Neuron (in vitro differentiated cells): Measurements from ENCODE around the gene TMEM8B.

Experiments used
- H2AFZ ChIP-seq: one replicate; pipeline ENCODE4 v1.6.1; 2013; ENCODE audit warnings: low read depth, mild to moderate bottlenecking, inconsistent platforms, low read length, moderate library complexity
- H3K27me3 ChIP-seq: one replicate; pipeline ENCODE4 v1.6.1; 2013; ENCODE audit warnings: low read length; ENCODE audit not compliant: insufficient read depth
- H3K36me3 ChIP-seq: one replicate; pipeline ENCODE4 v1.6.1; 2013; ENCODE audit warnings: low read length; ENCODE audit not compliant: insufficient read depth
- H3K4me1 ChIP-seq: one replicate; pipeline ENCODE4 v1.6.1; 2013; ENCODE audit warnings: low read length; ENCODE audit not compliant: insufficient read depth
- H3K4me3 ChIP-seq: 2 replicates; pipeline ENCODE4 v1.5.1; 2013; ENCODE audit warnings: mild to moderate bottlenecking, low read length, moderate library complexity
- H3K9me3 ChIP-seq: one replicate; pipeline ENCODE4 v1.6.1; 2013; ENCODE audit warnings: low read length

Gene TMEM8B

DNA sequence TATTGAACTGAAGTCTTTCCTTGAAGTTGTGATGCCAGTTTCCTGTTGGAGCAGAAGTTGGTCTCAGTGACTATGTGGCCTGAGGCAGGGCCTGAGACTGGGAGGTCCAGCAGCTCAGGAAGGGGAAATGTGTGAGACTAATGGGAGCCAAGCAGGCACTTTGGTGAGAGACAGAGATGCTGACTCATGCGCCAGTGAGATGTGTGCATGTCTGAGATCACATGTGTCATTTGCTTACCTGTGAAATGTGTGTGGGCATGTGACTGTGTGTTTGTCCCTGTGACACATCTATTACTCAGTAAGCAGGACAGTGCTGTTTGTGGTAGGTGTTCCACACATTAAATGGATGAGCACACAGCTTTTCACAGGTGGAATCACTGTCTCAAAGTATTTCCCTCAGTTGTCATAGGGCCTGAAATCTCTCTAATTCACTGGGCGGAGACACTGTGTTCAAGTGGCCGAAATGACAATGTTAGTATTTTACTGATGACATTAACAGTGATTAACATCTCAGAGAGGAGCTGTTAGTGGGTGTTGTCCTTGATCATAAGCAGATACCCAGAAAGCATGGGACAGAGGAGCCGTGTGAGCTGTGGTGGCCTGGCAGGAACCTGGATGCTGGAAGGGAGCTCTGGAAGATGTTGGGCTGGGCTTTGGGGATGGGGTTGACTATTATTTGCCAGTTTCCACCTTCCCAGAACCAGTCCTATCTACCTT is 30.2 kb upstream of the TMEM8B start:
- H3K9me3 ChIP-seq = no peaks in the 10 kb centered on the region
- H2AFZ ChIP-seq = no peak overlapping the region
- no peaks in the 10 kb centered on the region for H3K4me1 ChIP-seq
- H3K27me3 ChIP-seq = peaks cover 15% of the 10 kb centered on the region
- H3K36me3 ChIP-seq = no peaks in the 10 kb centered on the region
- H3K4me3 ChIP-seq = no peak overlapping the region

DNA sequence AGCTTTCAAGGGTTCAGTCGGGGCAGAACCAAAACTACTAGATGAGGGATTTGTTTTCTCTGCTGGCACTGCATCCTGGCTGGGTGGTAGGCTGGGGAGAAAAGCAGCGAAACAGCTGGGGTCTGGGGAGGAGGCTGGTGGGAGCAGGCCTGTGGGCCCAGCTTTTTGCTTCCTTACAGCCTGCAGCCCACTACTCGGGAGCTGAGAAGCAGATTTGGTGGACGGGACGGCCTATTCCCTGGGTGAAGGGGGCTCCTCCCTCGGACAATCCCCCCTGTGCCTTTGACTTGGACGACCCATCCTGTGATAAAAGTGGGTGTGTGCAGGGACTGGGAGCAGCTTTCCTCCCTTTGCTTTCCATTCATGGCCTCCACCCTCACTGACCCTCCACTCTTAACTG is 28.5 kb upstream of the TMEM8B start:
- peaks cover 19% of the 10 kb centered on the region for H3K27me3 ChIP-seq
- H2AFZ ChIP-seq = no peak overlapping the region
- H3K4me1 ChIP-seq = no peaks in the 10 kb centered on the region
- no peaks in the 10 kb centered on the region for H3K36me3 ChIP-seq
- no peak overlapping the region for H3K4me3 ChIP-seq
- H3K9me3 ChIP-seq = no peaks in the 10 kb centered on the region

- Histone ChIP-seq H3K36me3 (no peaks in the 10 kb centered on the region), H3K4me3 (no peak overlapping the region), H3K9me3 (no peaks in the 10 kb centered on the region), H3K4me1 (no peaks in the 10 kb centered on the region), H3K27me3 (peaks cover 19% of the 10 kb centered on the region), H2AFZ (no peak overlapping the region)
Observed at GRCh38 chr9:35801328-35802128, 27.5 kb upstream of the TMEM8B start.

- no peaks in the 10 kb centered on the region for H3K9me3 ChIP-seq
- peaks cover 12% of the 10 kb centered on the region for H3K27me3 ChIP-seq
- no peak overlapping the region for H2AFZ ChIP-seq
- H3K36me3 ChIP-seq = no peaks in the 10 kb centered on the region
- no peaks in the 10 kb centered on the region for H3K4me1 ChIP-seq
- no peak overlapping the region for H3K4me3 ChIP-seq
Observed at GRCh38 chr9:35806101-35806500, 22.9 kb upstream of the TMEM8B start.

DNA sequence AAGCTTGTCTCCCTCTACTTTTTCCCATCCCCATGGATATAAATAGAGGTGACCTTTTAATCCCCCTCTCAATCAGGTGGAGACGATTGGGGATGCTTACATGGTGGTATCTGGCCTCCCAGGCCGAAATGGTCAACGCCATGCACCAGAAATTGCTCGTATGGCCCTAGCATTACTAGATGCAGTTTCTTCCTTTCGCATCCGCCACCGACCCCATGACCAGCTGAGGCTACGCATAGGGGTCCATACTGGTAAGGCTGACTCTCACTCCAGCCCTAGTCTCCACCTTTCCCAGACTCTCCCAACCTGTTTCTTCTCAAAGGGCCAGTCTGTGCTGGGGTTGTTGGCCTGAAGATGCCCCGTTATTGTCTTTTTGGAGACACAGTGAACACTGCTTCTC is 20.6 kb upstream of the TMEM8B start:
- H3K4me1 ChIP-seq = peaks cover 9% of the 10 kb centered on the region
- no peaks in the 10 kb centered on the region for H3K36me3 ChIP-seq
- H3K9me3 ChIP-seq = no peaks in the 10 kb centered on the region
- H3K27me3 ChIP-seq = peaks cover 4% of the 10 kb centered on the region
- no peak overlapping the region for H2AFZ ChIP-seq
- no peak overlapping the region for H3K4me3 ChIP-seq

DNA sequence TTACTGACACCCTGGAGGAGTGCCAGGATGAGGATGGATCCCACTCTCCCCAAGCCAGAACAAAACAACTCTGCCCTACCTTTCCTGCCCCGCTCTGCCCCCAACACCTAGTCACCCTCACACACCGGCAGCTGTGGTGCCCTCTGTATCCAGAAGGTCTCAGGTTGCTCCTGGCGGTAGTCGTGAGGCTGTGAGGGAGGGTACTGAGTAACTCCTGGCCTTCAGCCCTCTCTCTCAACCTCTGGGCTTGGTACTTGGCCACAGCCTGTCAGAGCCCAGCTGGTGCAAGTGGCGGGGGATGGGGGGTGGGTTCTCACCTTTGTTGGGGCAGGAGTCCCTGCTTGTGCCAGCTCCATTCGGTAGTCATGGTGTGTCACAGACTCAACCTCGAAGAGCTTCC is 18.9 kb upstream of the TMEM8B start:
- H3K36me3 ChIP-seq = no peaks in the 10 kb centered on the region
- no peaks in the 10 kb centered on the region for H3K9me3 ChIP-seq
- H3K4me1 ChIP-seq = peaks cover 18% of the 10 kb centered on the region
- no peak overlapping the region for H3K4me3 ChIP-seq
- no peak overlapping the region for H2AFZ ChIP-seq
- peaks cover under 1% of the 10 kb centered on the region for H3K27me3 ChIP-seq

- H3K36me3 ChIP-seq = no peaks in the 10 kb centered on the region
- H3K9me3 ChIP-seq = no peaks in the 10 kb centered on the region
- no peaks in the 10 kb centered on the region for H3K27me3 ChIP-seq
- H3K4me1 ChIP-seq = peaks cover 18% of the 10 kb centered on the region
- peak overlapping the region; percentile 52 for H3K4me3 ChIP-seq
- peak overlapping the region; percentile 3 for H2AFZ ChIP-seq
Observed at GRCh38 chr9:35811381-35812024, 17.5 kb upstream of the TMEM8B start.

DNA sequence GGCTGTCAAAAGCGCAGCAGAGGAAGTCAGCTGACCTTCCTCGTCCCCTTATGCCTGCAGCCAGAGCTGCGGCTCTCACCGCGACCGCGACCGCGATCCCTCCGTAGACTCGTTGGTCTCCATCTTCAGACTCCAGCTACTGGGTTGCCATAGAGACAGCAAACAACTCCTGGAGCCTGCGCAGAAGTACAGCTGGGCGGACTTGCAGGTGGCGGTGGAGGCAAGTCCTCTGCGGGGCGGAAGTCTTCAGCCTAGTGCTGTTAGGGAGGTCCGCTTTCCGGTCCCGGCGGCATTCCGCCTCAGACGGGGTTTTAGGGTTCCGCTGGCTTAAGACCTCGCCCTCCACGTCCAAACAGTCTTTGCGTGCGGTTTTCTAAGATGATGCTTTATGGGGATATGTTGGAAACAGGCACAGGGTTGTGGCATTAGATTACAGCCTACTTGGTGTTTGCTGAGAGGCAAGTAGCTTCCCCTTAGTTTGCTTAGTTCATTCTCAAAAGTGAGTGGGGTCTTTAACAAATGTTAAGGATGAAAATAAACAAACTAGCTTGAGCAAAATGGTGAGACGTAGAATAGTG is 16.9 kb upstream of the TMEM8B start, which contains the start of gene SPAG8:
Gene SPAG8, minus strand, starts transcription at position 238 of the 578 bp plus-strand sequence. Its CDS starts 115 bp downstream, at position 123.
- Histone ChIP-seq H2AFZ (peak within 1 kb of the TSS; percentile 3), H3K9me3 (no peaks in the 10 kb centered on the region), H3K4me3 (peak within 1 kb of the TSS; percentile 52), H3K4me1 (peaks cover 18% of the 10 kb centered on the region), H3K27me3 (no peaks in the 10 kb centered on the region), H3K36me3 (no peaks in the 10 kb centered on the region)

DNA sequence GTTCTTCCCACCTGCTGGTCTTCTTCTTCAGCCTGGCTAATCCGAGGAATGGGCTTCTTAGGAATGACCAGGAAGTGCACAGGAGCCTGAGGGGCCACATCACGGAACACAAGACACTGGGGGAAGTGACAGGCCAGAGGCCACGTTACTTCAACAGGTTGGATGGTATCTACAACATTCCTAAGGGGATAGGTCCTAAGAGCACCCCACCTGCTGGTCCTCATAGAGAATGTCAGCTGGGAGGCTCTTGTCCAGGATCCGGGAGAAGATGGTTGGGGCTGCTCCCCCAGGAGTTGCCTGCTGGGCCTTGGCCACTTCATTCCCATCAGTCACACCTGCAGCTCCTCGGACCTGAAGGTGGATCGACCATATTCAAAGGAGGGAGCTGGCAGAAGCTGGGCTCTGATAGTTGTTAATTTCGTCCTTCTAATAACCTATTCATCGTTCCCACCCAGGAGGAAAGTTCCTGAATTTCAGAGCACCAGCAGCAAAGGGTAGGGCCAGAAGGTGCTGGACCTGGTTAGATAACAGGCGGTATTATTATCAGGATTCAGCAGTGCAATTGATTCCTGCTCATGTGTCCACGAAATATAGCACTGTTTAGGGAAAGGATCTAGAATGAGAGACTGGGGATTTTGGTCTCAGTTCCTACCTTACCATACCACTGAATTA is 15.5 kb upstream of the TMEM8B start:
- H3K36me3 ChIP-seq = no peaks in the 10 kb centered on the region
- H2AFZ ChIP-seq = no peak overlapping the region
- H3K9me3 ChIP-seq = no peaks in the 10 kb centered on the region
- no peaks in the 10 kb centered on the region for H3K27me3 ChIP-seq
- peaks cover 18% of the 10 kb centered on the region for H3K4me1 ChIP-seq
- peak overlapping the region; percentile 72 for H3K4me3 ChIP-seq

GRCh38 chr9:35814106-35814840 is 14.8 kb upstream of the TMEM8B start:
- Histone ChIP-seq H3K36me3 (no peaks in the 10 kb centered on the region), H3K4me3 (peak overlapping the region; percentile 72), H3K9me3 (no peaks in the 10 kb centered on the region), H2AFZ (peak overlapping the region; percentile 94), H3K27me3 (no peaks in the 10 kb centered on the region), H3K4me1 (peaks cover 18% of the 10 kb centered on the region)

DNA sequence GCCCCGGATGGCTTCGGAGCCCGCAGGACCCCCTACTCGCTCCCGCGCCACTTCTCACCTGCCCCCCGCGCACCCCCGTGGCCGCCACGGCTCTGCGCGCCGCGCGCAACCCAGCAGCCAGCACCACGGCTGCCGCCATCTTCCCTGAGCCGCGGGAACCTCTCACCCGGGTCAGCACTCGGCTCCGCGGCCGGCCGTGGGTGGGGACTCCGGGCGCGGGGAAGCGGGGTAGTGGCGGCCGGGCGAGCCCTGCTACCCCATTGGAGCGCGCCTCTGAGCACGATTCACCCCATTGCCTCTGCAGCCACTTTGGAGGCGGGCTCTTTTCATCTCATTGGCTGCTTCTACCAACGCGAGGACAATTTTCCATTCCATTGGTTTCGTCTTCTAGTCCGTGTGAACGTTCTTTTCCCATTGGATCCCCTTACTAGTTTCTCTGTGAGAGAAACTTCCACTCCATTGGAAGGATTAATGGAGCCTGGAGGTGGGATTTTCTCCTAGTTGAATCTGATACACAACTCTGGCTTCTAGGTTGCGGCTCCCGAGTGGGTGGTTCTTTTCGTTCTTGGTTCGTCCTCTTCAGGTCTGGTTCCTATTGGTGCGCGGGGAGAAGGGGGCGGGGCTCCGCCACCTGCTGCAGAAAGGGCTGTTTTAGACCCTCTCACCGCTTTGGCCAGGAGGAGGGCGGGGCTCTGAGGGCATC is 14.0 kb upstream of the TMEM8B start, which contains the start of gene HINT2:
Gene HINT2, minus strand, starts transcription at position 202 of the 703 bp plus-strand sequence. Its CDS starts 63 bp downstream, at position 139.
- Histone ChIP-seq H3K9me3 (no peaks in the 10 kb centered on the region), H3K36me3 (no peaks in the 10 kb centered on the region), H3K4me3 (peak within 1 kb of the TSS; percentile 72), H2AFZ (peak within 1 kb of the TSS; percentile 94), H3K27me3 (no peaks in the 10 kb centered on the region), H3K4me1 (peaks cover 18% of the 10 kb centered on the region)
